Measurements from ENCODE around the gene TRIM56. TPM values are rescaled to one million over a fixed set of nuclear protein-coding genes. Genes with fewer than 3 reads are reported as not detected.

The TRIM56 gene
- polyA plus RNA-seq, 1 of the 3 experiments (the other 2 are of a cell fraction), result 2.5 TPM

DNA sequence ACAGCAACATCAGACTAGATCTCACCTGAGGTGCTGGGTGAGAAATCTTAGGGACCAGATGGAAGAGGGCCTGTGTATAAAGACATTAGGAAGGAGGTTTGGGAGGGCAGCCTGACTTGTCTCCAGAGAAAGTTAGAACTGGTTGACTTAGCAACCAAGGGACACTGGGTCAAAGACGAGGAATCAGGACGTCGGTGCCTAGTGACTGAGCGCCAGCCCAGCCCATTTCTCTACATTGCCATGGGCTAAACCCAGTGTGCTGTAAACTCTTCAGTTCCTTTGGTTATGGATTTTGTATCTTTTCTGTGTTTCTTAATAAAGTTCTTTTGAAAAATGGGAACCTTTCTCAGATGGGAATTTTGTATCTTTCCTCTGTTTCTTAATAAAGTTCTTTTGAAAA is 12.3 kb downstream of the TRIM56 start:
- WGBS (ENCODE audit: low lambda C conversion rate), result 96% methylated on average over 4 of the region's 4 CpGs
- no peak for DNase-seq
- no peak overlapping the region for H3K4me3 ChIP-seq (ENCODE audit: low read depth in 2 of 2, low read length in 1 of 2)
- peaks cover 61% of the 10 kb centered on the region for H3K79me2 ChIP-seq (ENCODE audit: insufficient read depth)
- ChIA-PET CTCF (interaction anchor here (1.1 to 1.4 kb wide), 3 partner anchors 20 to 95 kb away, joined by 3 to 7 read pairs (median 3); no protein-coding TSS in a partner anchor), POLR2A (no interaction called here)
- no peaks in the 10 kb centered on the region for H3K9me3 ChIP-seq
- TF ChIP-seq, protein P1, sequence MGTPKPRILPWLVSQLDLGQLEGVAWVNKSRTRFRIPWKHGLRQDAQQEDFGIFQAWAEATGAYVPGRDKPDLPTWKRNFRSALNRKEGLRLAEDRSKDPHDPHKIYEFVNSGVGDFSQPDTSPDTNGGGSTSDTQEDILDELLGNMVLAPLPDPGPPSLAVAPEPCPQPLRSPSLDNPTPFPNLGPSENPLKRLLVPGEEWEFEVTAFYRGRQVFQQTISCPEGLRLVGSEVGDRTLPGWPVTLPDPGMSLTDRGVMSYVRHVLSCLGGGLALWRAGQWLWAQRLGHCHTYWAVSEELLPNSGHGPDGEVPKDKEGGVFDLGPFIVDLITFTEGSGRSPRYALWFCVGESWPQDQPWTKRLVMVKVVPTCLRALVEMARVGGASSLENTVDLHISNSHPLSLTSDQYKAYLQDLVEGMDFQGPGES (IDR thresholded peaks at IDR 0.05; ENCODE audit: low read depth, low read length), result no peak
- TF ChIP-seq TEAD4 (IDR thresholded peaks at IDR 0.05; ENCODE audit: borderline replicate concordance, insufficient read depth) (no peak), FOXJ3 (CRISPR knock-in tag; IDR thresholded peaks at IDR 0.05) (no peak), ELF1 (IDR thresholded peaks at IDR 0.05) (no peak), RAD21 (IDR thresholded peaks at IDR 0.05; ENCODE audit: low read length) (no peak), MXI1 (IDR thresholded peaks at IDR 0.05; ENCODE audit: low read depth, low read length) (no peak), GABPA (IDR thresholded peaks at IDR 0.05; ENCODE audit: low read depth) (no peak), CHD2 (IDR thresholded peaks at IDR 0.05; ENCODE audit: low read length, partially characterized antibody) (no peak), SMC3 (IDR thresholded peaks at IDR 0.05; ENCODE audit: low read depth, low read length) (no peak), NFIC (IDR thresholded peaks at IDR 0.05; ENCODE audit: borderline replicate concordance) (no peak), FOXM1 (IDR thresholded peaks at IDR 0.05; ENCODE audit: low read depth) (no peak)
- TF ChIP-seq, protein P2, sequence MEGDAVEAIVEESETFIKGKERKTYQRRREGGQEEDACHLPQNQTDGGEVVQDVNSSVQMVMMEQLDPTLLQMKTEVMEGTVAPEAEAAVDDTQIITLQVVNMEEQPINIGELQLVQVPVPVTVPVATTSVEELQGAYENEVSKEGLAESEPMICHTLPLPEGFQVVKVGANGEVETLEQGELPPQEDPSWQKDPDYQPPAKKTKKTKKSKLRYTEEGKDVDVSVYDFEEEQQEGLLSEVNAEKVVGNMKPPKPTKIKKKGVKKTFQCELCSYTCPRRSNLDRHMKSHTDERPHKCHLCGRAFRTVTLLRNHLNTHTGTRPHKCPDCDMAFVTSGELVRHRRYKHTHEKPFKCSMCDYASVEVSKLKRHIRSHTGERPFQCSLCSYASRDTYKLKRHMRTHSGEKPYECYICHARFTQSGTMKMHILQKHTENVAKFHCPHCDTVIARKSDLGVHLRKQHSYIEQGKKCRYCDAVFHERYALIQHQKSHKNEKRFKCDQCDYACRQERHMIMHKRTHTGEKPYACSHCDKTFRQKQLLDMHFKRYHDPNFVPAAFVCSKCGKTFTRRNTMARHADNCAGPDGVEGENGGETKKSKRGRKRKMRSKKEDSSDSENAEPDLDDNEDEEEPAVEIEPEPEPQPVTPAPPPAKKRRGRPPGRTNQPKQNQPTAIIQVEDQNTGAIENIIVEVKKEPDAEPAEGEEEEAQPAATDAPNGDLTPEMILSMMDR (IDR thresholded peaks at IDR 0.05), result no peak
- TF ChIP-seq, protein P3, sequence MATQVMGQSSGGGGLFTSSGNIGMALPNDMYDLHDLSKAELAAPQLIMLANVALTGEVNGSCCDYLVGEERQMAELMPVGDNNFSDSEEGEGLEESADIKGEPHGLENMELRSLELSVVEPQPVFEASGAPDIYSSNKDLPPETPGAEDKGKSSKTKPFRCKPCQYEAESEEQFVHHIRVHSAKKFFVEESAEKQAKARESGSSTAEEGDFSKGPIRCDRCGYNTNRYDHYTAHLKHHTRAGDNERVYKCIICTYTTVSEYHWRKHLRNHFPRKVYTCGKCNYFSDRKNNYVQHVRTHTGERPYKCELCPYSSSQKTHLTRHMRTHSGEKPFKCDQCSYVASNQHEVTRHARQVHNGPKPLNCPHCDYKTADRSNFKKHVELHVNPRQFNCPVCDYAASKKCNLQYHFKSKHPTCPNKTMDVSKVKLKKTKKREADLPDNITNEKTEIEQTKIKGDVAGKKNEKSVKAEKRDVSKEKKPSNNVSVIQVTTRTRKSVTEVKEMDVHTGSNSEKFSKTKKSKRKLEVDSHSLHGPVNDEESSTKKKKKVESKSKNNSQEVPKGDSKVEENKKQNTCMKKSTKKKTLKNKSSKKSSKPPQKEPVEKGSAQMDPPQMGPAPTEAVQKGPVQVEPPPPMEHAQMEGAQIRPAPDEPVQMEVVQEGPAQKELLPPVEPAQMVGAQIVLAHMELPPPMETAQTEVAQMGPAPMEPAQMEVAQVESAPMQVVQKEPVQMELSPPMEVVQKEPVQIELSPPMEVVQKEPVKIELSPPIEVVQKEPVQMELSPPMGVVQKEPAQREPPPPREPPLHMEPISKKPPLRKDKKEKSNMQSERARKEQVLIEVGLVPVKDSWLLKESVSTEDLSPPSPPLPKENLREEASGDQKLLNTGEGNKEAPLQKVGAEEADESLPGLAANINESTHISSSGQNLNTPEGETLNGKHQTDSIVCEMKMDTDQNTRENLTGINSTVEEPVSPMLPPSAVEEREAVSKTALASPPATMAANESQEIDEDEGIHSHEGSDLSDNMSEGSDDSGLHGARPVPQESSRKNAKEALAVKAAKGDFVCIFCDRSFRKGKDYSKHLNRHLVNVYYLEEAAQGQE (IDR thresholded peaks at IDR 0.05; ENCODE audit: low read depth, low read length), result no peak
- TF ChIP-seq, protein P4, sequence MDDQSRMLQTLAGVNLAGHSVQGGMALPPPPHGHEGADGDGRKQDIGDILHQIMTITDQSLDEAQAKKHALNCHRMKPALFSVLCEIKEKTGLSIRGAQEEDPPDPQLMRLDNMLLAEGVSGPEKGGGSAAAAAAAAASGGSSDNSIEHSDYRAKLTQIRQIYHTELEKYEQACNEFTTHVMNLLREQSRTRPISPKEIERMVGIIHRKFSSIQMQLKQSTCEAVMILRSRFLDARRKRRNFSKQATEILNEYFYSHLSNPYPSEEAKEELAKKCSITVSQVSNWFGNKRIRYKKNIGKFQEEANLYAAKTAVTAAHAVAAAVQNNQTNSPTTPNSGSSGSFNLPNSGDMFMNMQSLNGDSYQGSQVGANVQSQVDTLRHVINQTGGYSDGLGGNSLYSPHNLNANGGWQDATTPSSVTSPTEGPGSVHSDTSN (IDR thresholded peaks at IDR 0.05), result no peak
- H3K9me2 ChIP-seq, result no peaks in the 10 kb centered on the region
- no peaks in the 10 kb centered on the region for H3K27me3 ChIP-seq (ENCODE audit: insufficient read depth)
- no peaks in the 10 kb centered on the region for H3K36me3 ChIP-seq (replicated peaks in 1 of 2; ENCODE audit: control insufficient read depth in 1 of 2, insufficient read depth in 2 of 2, low read length in 1 of 2)
- no peak overlapping the region for H2AFZ ChIP-seq (ENCODE audit: low read depth)
- no peak overlapping the region for H3K9ac ChIP-seq
- no peaks in the 10 kb centered on the region for H4K20me1 ChIP-seq (ENCODE audit: insufficient read depth)
- peak overlapping the region in 1 of 2 experiments; percentile 93; a peak in 1 of 4 replicates for H3K27ac ChIP-seq (ENCODE audit: low read depth in 2 of 2, low read length in 1 of 2)
- peaks cover 2 to 48% of the 10 kb centered on the region in 2 experiments for H3K4me1 ChIP-seq (ENCODE audit: control insufficient read depth in 1 of 2, insufficient read depth in 2 of 2, low read depth in 1 of 2, low read length in 1 of 2)
- no peak overlapping the region for H3K4me2 ChIP-seq
- H3F3A ChIP-seq (replicated peaks; ENCODE audit: insufficient read depth), result peaks cover 59% of the 10 kb centered on the region
